C1 segment of cervical spinal cord (tissue), 14 donors: ENCODE results near the gene CLRN3.

Experiments
- DNase-seq, 14 donors: peaks; one replicate each; lab custom pipeline; 2025; lab: John Stamatoyannopoulos, UW

CLRN3 gene

GRCh38 chr10:127848226-127848625, 44.5 kb downstream of the CLRN3 start:
- no peak for DNase-seq

GRCh38 chr10:127845756-127846155, 47.0 kb downstream of the CLRN3 start:
- DNase-seq = no peak

GRCh38 chr10:127840884-127841283, 51.9 kb downstream of the CLRN3 start:
- DNase-seq = no peak

GRCh38 chr10:127836966-127837365, 55.8 kb downstream of the CLRN3 start:
- DNase-seq = no peak

- no peak for DNase-seq
Observed at GRCh38 chr10:127836176-127836575, 56.6 kb downstream of the CLRN3 start.

GRCh38 chr10:127834791-127835190, 58.0 kb downstream of the CLRN3 start:
- DNase-seq = no peak

GRCh38 chr10:127834221-127834620, 58.5 kb downstream of the CLRN3 start:
- no peak for DNase-seq

- DNase-seq = no peak
Observed at GRCh38 chr10:127833804-127834203, 58.9 kb downstream of the CLRN3 start.

GRCh38 chr10:127832501-127832900, 60.2 kb downstream of the CLRN3 start:
- DNase-seq = no peak

- no peak for DNase-seq
Observed at GRCh38 chr10:127830414-127830813, 62.3 kb downstream of the CLRN3 start.
